ENCODE data around the gene ACTL8.

Gene ACTL8

GRCh38 chr1:17831597-17831996, 76.5 kb downstream of the ACTL8 start:
- DNase-seq (ENCODE audit: extremely low read depth, low read depth): peak; percentile 14
- no peak for TF ChIP-seq CTCF (IDR thresholded peaks at IDR 0.05; ENCODE audit: low read depth, low read length, missing control alignments)
- no peak overlapping the region for H3K4me3 ChIP-seq (replicated peaks; ENCODE audit: low read depth, low read length)

GRCh38 chr1:17833661-17834501, 78.7 kb downstream of the ACTL8 start:
- no peak overlapping the region for H3K4me3 ChIP-seq (replicated peaks; ENCODE audit: low read depth, low read length)
- no peak for DNase-seq (ENCODE audit: extremely low read depth, low read depth)
- no peak for TF ChIP-seq CTCF (IDR thresholded peaks at IDR 0.05; ENCODE audit: low read depth, low read length, missing control alignments)

GRCh38 chr1:17834561-17835100, 79.5 kb downstream of the ACTL8 start:
- no peak for TF ChIP-seq CTCF (IDR thresholded peaks at IDR 0.05; ENCODE audit: low read depth, low read length, missing control alignments)
- H3K4me3 ChIP-seq (replicated peaks; ENCODE audit: low read depth, low read length): no peak overlapping the region
- no peak for DNase-seq (ENCODE audit: extremely low read depth, low read depth)

- H3K4me3 ChIP-seq (replicated peaks; ENCODE audit: low read depth, low read length): no peak overlapping the region
- DNase-seq (ENCODE audit: extremely low read depth, low read depth): no peak
- TF ChIP-seq CTCF (IDR thresholded peaks at IDR 0.05; ENCODE audit: low read depth, low read length, missing control alignments): no peak
Observed at GRCh38 chr1:17837233-17838030, 82.3 kb downstream of the ACTL8 start.

DNA sequence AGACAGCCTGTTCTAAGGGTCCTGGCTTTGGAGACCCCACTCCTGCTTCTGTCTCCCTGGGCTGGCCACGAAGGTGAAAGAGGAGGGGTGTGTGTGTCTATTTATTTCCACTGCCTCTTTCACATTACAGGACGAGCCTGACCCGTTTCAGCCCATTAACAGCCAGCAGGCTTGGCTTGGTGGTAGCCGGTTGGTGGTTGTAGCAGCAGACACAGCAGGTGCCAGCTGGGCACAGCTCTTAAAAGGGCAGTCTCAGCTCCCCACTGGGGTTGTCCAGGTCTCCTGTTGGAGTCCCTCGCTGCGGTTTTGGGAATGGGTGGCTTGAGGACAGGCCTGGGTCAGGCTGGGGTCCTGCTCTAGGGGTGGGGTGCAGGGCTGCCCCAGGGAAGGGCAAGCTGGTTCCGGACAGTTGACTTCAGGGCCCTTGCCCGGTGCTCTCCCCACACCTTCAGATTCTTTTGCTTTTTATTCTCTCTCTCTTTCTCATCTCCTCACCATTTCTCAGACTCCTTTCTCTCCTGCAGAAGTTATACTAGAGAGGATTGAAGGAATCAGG, 84.6 kb downstream of the ACTL8 start:
- no peak overlapping the region for H3K4me3 ChIP-seq (replicated peaks; ENCODE audit: low read depth, low read length)
- DNase-seq (ENCODE audit: extremely low read depth, low read depth): no peak
- no peak for TF ChIP-seq CTCF (IDR thresholded peaks at IDR 0.05; ENCODE audit: low read depth, low read length, missing control alignments)

GRCh38 chr1:17841944-17842343, 86.8 kb downstream of the ACTL8 start:
- TF ChIP-seq CTCF (IDR thresholded peaks at IDR 0.05; ENCODE audit: low read depth, low read length, missing control alignments): no peak
- H3K4me3 ChIP-seq (replicated peaks; ENCODE audit: low read depth, low read length): no peak overlapping the region
- DNase-seq (ENCODE audit: extremely low read depth, low read depth): no peak

Data from HFF-Myc (cell line).